Measurements from ENCODE around the gene EFCAB9.
"Not testable (repeated sequence)": the region's sequence is repeated elsewhere in the genome, so short reads cannot be mapped to it uniquely, and the experiment has no call there.

EFCAB9 gene

GRCh38 chr5:172193872-172194271 is at the start of gene EFCAB9:
EFCAB9 (plus strand) TSS chr5:172194172; CDS start chr5:172194173, 1 bp downstream.
- peaks cover 43% of the 10 kb centered on the region for H3K27me3 Mint-ChIP-seq
- H3K4me1 Mint-ChIP-seq = peaks cover 5% of the 10 kb centered on the region
- CTCF ChIA-PET = interaction anchor here (1.0 kb wide), 1 partner anchor 43 kb away, joined by 3 read pairs; no protein-coding TSS in a partner anchor
- no peak for DNase-seq
- H3K27ac Mint-ChIP-seq = no peak within 1 kb of the TSS
- H3K36me3 Mint-ChIP-seq = no peaks in the 10 kb centered on the region
- H3K9me3 Mint-ChIP-seq = no peaks in the 10 kb centered on the region
- H3K4me3 Mint-ChIP-seq = no peak within 1 kb of the TSS

- H3K36me3 Mint-ChIP-seq = peaks cover 63% of the 10 kb centered on the region
- H3K4me3 Mint-ChIP-seq = no peak overlapping the region
- H3K27ac Mint-ChIP-seq = no peak overlapping the region
- CTCF ChIA-PET = no interaction called here
- H3K4me1 Mint-ChIP-seq = peaks cover 58% of the 10 kb centered on the region
- H3K9me3 Mint-ChIP-seq = no peaks in the 10 kb centered on the region
- H3K27me3 Mint-ChIP-seq = no peaks in the 10 kb centered on the region
- no peak for DNase-seq
Measured at GRCh38 chr5:172144291-172144815, 49.6 kb upstream of the EFCAB9 start.

- Mint-ChIP-seq H3K27ac (no peak overlapping the region), H3K9me3 (no peaks in the 10 kb centered on the region), H3K4me1 (peaks cover 55% of the 10 kb centered on the region), H3K27me3 (no peaks in the 10 kb centered on the region), H3K4me3 (no peak overlapping the region), H3K36me3 (peaks cover 56% of the 10 kb centered on the region)
- CTCF ChIA-PET = interaction anchor here (0.8 kb wide), 1 partner anchor 40 kb away, joined by 3 read pairs; no protein-coding TSS in a partner anchor
- DNase-seq = no peak
Measured at GRCh38 chr5:172144931-172145869, 48.8 kb upstream of the EFCAB9 start.

- no peak overlapping the region for H3K4me3 Mint-ChIP-seq
- CTCF ChIA-PET = interaction anchor here (0.8 kb wide), 1 partner anchor 41 kb away, joined by 3 read pairs; no protein-coding TSS in a partner anchor
Measured at GRCh38 chr5:172145870-172146747, 47.9 kb upstream of the EFCAB9 start.

GRCh38 chr5:172146748-172147092 is 47.3 kb upstream of the EFCAB9 start:
- peak overlapping the region; percentile 71 for H3K27ac Mint-ChIP-seq
- no peaks in the 10 kb centered on the region for H3K27me3 Mint-ChIP-seq
- H3K36me3 Mint-ChIP-seq = peaks cover 63% of the 10 kb centered on the region
- DNase-seq = no peak
- peaks cover 63% of the 10 kb centered on the region for H3K4me1 Mint-ChIP-seq
- CTCF ChIA-PET = no interaction called here
- no peak overlapping the region for H3K4me3 Mint-ChIP-seq
- H3K9me3 Mint-ChIP-seq = no peaks in the 10 kb centered on the region

More at GRCh38 chr5:172145870-172146747, 47.9 kb upstream of the EFCAB9 start:
- DNase-seq = no peak
- peaks cover 60% of the 10 kb centered on the region for H3K36me3 Mint-ChIP-seq
- H3K27ac Mint-ChIP-seq = peak overlapping the region; percentile 19
- H3K9me3 Mint-ChIP-seq = no peaks in the 10 kb centered on the region
- peaks cover 58% of the 10 kb centered on the region for H3K4me1 Mint-ChIP-seq
- H3K27me3 Mint-ChIP-seq = no peaks in the 10 kb centered on the region

- H3K27ac Mint-ChIP-seq = peak overlapping the region; percentile 69
- peaks cover 63% of the 10 kb centered on the region for H3K4me1 Mint-ChIP-seq
- H3K27me3 Mint-ChIP-seq = no peaks in the 10 kb centered on the region
- H3K36me3 Mint-ChIP-seq = peaks cover 67% of the 10 kb centered on the region
- DNase-seq = no peak
- no peaks in the 10 kb centered on the region for H3K9me3 Mint-ChIP-seq
- no peak overlapping the region for H3K4me3 Mint-ChIP-seq
- CTCF ChIA-PET = no interaction called here
Measured at GRCh38 chr5:172147857-172148256, 46.1 kb upstream of the EFCAB9 start.

GRCh38 chr5:172148381-172148780 is 45.6 kb upstream of the EFCAB9 start:
- Mint-ChIP-seq H3K27ac (no peak overlapping the region), H3K36me3 (peaks cover 71% of the 10 kb centered on the region), H3K4me3 (no peak overlapping the region), H3K27me3 (no peaks in the 10 kb centered on the region), H3K9me3 (no peaks in the 10 kb centered on the region), H3K4me1 (peaks cover 67% of the 10 kb centered on the region)
- no peak for DNase-seq
- CTCF ChIA-PET = no interaction called here

GRCh38 chr5:172149073-172149472 is 44.9 kb upstream of the EFCAB9 start:
- CTCF ChIA-PET = no interaction called here
- Mint-ChIP-seq H3K27ac (peak overlapping the region; percentile 55), H3K4me1 (peaks cover 66% of the 10 kb centered on the region)

GRCh38 chr5:172149481-172149880 is 44.5 kb upstream of the EFCAB9 start:
- DNase-seq, H3K27ac Mint-ChIP-seq, CTCF ChIA-PET, H3K9me3 Mint-ChIP-seq, H3K27me3 Mint-ChIP-seq, H3K4me3 Mint-ChIP-seq: not testable (repeated sequence)
- Mint-ChIP-seq H3K4me1 (peaks cover 67% of the 10 kb centered on the region), H3K36me3 (peaks cover 74% of the 10 kb centered on the region)

More at GRCh38 chr5:172149073-172149472, 44.9 kb upstream of the EFCAB9 start:
- H3K36me3 Mint-ChIP-seq = peaks cover 71% of the 10 kb centered on the region
- H3K9me3 Mint-ChIP-seq = no peaks in the 10 kb centered on the region
- H3K4me3 Mint-ChIP-seq = no peak overlapping the region
- no peak for DNase-seq
- H3K27me3 Mint-ChIP-seq = no peaks in the 10 kb centered on the region

- Mint-ChIP-seq H3K27ac (peak overlapping the region; percentile 84), H3K27me3 (no peaks in the 10 kb centered on the region), H3K4me1 (peaks cover 66% of the 10 kb centered on the region), H3K36me3 (peaks cover 75% of the 10 kb centered on the region), H3K9me3 (no peaks in the 10 kb centered on the region), H3K4me3 (peak overlapping the region; percentile 51)
- CTCF ChIA-PET = interaction anchor here (0.7 to 2.9 kb wide), 4 partner anchors 36 to 310 kb away, joined by 3 to 11 read pairs (median 4); partner anchors contain the start of genes EFCAB9 and STK10
- DNase-seq = peak; percentile 58
Measured at GRCh38 chr5:172150514-172151425, 43.2 kb upstream of the EFCAB9 start.

GRCh38 chr5:172151661-172152210 is 42.2 kb upstream of the EFCAB9 start:
- Mint-ChIP-seq H3K4me1 (peaks cover 64% of the 10 kb centered on the region), H3K27ac (peak overlapping the region; percentile 84), H3K4me3 (peak overlapping the region; percentile 51), H3K9me3 (no peaks in the 10 kb centered on the region), H3K36me3 (peaks cover 76% of the 10 kb centered on the region), H3K27me3 (no peaks in the 10 kb centered on the region)
- no peak for DNase-seq
- CTCF ChIA-PET = interaction anchor here (0.6 to 2.9 kb wide), 8 partner anchors 10 to 309 kb away, joined by 3 to 11 read pairs (median 4); partner anchors contain the start of genes EFCAB9 and STK10

- Mint-ChIP-seq H3K36me3 (peaks cover 79% of the 10 kb centered on the region), H3K27ac (peak overlapping the region; percentile 60), H3K9me3 (no peaks in the 10 kb centered on the region), H3K4me1 (peaks cover 62% of the 10 kb centered on the region), H3K27me3 (no peaks in the 10 kb centered on the region), H3K4me3 (no peak overlapping the region)
- CTCF ChIA-PET = no interaction called here
- DNase-seq = no peak
Measured at GRCh38 chr5:172153695-172154094, 40.3 kb upstream of the EFCAB9 start.

GRCh38 chr5:172155101-172155500 is 38.9 kb upstream of the EFCAB9 start:
- H3K36me3 Mint-ChIP-seq = peaks cover 78% of the 10 kb centered on the region
- not testable (repeated sequence) for H3K27ac Mint-ChIP-seq

More at GRCh38 chr5:172155101-172155500, 38.9 kb upstream of the EFCAB9 start:
- CTCF ChIA-PET, DNase-seq, H3K9me3 Mint-ChIP-seq, H3K4me3 Mint-ChIP-seq, H3K27me3 Mint-ChIP-seq: not testable (repeated sequence)
- H3K4me1 Mint-ChIP-seq = peaks cover 64% of the 10 kb centered on the region
